Measurements from ENCODE around the gene PKIG.

GRCh38 chr20:44592366-44592765, 10.0 kb downstream of the PKIG start:
- TF ChIP-seq CTCF (optimal IDR thresholded peaks at IDR 0.05 in 1 of 3, IDR thresholded peaks at IDR 0.05 in 1 of 3, conservative IDR thresholded peaks at IDR 0.05 in 1 of 3; ENCODE audit: extremely low read depth in 1 of 3, insufficient read depth in 2 of 3, low read length in 3 of 3) (no peak), EZH2 (IDR thresholded peaks at IDR 0.05; ENCODE audit: low read length) (no peak)
